ENCODE measurements around the gene SYNDIG1L. TPM values are rescaled to one million over a fixed set of nuclear protein-coding genes. Genes with fewer than 3 reads are reported as not detected.

Gene SYNDIG1L
- total and polyA plus RNA-seq, 12 donors = 0.05 to 0.51 (median 0.23) TPM; not detected in 5

DNA sequence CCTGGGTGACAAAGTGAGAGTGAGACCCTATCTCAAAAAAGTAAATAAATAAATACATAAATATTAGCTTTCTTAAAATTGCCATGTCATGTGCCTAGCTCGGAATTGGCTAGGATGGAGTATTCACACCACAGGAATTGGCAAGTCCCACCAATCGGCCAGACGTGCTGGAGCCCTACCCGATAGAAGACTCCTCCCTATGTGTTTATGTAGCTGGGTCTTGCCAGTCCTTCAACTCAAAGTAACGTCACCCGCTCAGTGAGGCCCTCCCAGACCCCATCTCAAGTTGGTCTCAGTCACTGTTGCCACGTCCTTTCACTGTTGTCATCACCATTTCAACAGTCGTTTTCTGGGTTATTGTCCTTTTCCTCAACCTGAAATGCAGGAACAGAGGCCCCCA lies 57.6 kb downstream of the SYNDIG1L start:
- WGBS, 4 donors = 71 to 83% (median 81%) methylated on average over 8 of the region's 8 CpGs
- intact Hi-C loops (cut with DNase I) = loop anchor here (10.0 kb wide), 2 partner anchors 106 to 246 kb away; partner anchors contain the start of gene LTBP2 (in 1 of the 2)
- no peaks in the 10 kb centered on the region for H3K27me3 ChIP-seq

GRCh38 chr14:74368026-74368425 lies 58.0 kb downstream of the SYNDIG1L start:
- intact Hi-C loops (cut with DNase I) = loop anchor here (10.0 kb wide), 2 partner anchors 107 to 247 kb away; partner anchors contain the start of gene LTBP2 (in 1 of the 2)
- no peak for DNase-seq
- no peak for TF ChIP-seq CTCF (IDR thresholded peaks at IDR 0.05)
- TF ChIP-seq POLR2A (IDR thresholded peaks at IDR 0.05) = no peak
- H3K9me3 ChIP-seq (replicated peaks in 1 of 3) = no peaks in the 10 kb centered on the region
- H3K36me3 ChIP-seq (replicated peaks in 1 of 2) = no peaks in the 10 kb centered on the region
- H3K27ac ChIP-seq = no peak overlapping the region
- H3K27me3 ChIP-seq = no peaks in the 10 kb centered on the region
- H3K4me1 ChIP-seq (replicated peaks in 1 of 2) = no peaks in the 10 kb centered on the region
- H3K4me3 ChIP-seq = no peak overlapping the region
- 82 to 91% (median 90%) methylated on average over 6 of the region's 6 CpGs for WGBS, 4 donors

More for the DNA sequence above, 57.6 kb downstream of the SYNDIG1L start:
- no peak for TF ChIP-seq CTCF (IDR thresholded peaks at IDR 0.05)
- no peak for TF ChIP-seq POLR2A (IDR thresholded peaks at IDR 0.05)
- no peaks in the 10 kb centered on the region for H3K36me3 ChIP-seq (replicated peaks in 1 of 2)
- H3K4me1 ChIP-seq (replicated peaks in 1 of 2) = no peaks in the 10 kb centered on the region
- no peak for DNase-seq
- H3K27ac ChIP-seq = no peak overlapping the region
- no peak overlapping the region for H3K4me3 ChIP-seq
- no peaks in the 10 kb centered on the region for H3K9me3 ChIP-seq (replicated peaks in 1 of 3)

DNA sequence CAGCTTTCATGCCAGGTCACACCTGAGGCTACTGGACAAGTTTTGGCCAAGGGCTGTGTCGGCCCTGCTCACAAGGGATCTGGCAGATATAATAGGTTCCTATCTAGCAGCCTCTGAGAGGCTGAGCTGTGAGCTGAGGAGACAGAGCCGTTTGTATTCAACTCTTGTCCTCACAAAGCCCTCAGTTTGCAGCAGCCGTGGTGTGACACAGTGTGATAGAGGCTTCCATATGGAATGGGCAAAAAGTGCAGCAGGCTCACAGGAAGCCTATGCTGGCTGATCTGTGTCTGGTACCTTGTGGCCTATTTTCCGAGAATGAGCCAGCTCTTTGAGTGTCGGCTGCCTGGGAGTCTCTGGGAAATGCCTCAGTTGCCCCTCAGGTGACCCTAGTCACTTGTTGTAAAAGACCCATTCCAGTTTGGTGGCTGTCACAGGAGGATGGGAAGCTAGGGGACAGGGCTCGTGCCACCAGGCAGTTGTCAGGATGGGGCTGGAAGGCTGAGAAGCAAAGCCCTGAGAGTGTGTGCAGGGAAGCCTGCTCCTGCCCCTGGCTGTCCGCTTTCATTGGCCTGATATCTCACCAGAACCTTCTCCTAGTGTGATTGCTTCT lies 61.6 kb downstream of the SYNDIG1L start:
- H3K4me3 ChIP-seq = no peak overlapping the region
- intact Hi-C loops (cut with DNase I) = loop anchor here (5.0 to 10.0 kb wide), 4 partner anchors 110 to 250 kb away; partner anchors contain the start of genes ISCA2 (in 1 of the 2), LTBP2 (in 1 of the 2) and NPC2 (in 1 of the 2)
- 76 to 84% (median 79%) methylated on average over 5 to 7 of the region's 7 CpGs for WGBS, 4 donors
- H3K27me3 ChIP-seq = no peaks in the 10 kb centered on the region
- TF ChIP-seq POLR2A (IDR thresholded peaks at IDR 0.05) = no peak
- TF ChIP-seq CTCF (IDR thresholded peaks at IDR 0.05) = no peak
- H3K9me3 ChIP-seq (replicated peaks in 1 of 3) = no peaks in the 10 kb centered on the region
- H3K27ac ChIP-seq = no peak overlapping the region
- H3K4me1 ChIP-seq (replicated peaks in 1 of 2) = no peaks in the 10 kb centered on the region
- DNase-seq = no peak
- H3K36me3 ChIP-seq (replicated peaks in 1 of 2) = no peaks in the 10 kb centered on the region

DNA sequence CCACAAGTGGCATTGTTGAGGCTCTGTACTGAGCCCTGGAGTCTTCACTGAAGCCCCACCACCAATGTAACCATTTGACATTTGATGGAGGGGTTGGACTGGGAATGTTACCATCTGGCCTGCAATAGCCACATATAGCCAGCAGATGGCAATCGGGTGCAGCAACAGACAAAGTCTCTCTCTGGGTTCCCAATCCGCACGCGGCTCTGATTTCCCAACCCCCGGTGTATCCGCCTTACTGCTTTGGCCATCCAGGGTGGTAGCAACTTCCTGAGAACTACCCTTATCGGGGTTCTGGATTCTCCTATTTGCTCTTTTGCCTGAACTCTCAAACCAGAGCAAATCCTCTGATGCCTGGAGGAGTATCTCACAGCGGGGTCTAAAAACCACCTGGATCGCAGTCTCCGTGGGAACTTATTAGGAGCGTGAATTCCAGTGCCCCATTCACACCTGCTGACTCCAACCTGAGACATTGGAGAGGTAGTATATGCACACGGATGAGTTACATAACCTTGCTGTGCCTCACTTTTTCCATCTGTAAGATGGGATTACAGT lies 63.6 kb downstream of the SYNDIG1L start:
- 23 to 45% (median 25%) methylated on average over 7 to 12 of the region's 12 CpGs for WGBS, 4 donors
- Histone ChIP-seq H3K27me3 (no peaks in the 10 kb centered on the region), H3K4me3 (no peak overlapping the region), H3K27ac (no peak overlapping the region), H3K4me1 (replicated peaks in 1 of 2) (no peaks in the 10 kb centered on the region), H3K36me3 (replicated peaks in 1 of 2) (no peaks in the 10 kb centered on the region), H3K9me3 (replicated peaks in 1 of 3) (no peaks in the 10 kb centered on the region)
- peak; percentile 77 to 93 (median 88) for DNase-seq
- TF ChIP-seq POLR2A (IDR thresholded peaks at IDR 0.05) (no peak), CTCF (IDR thresholded peaks at IDR 0.05) (peak; percentile 92 to 97 (median 94))
- intact Hi-C loops (cut with DNase I) = loop anchor here (5.0 to 10.0 kb wide), 4 partner anchors 112 to 252 kb away; partner anchors contain the start of genes ISCA2 (in 1 of the 2), LTBP2 (in 1 of the 2) and NPC2 (in 1 of the 2)
